Stimulated activated CD4-positive, alpha-beta T cell treated with anti-CD3 and anti-CD28 coated beads, Interleukin-4, amount 100 ng/mL, for 4 hours (primary cell): ENCODE measurements around the gene HEXA.
A peak's percentile ranks its signal among the peaks of the same experiment; 100 is the strongest.
"Not testable (repeated sequence)": the region's sequence is repeated elsewhere in the genome, so short reads cannot be mapped to it uniquely, and the experiment has no call there.

Experiments
- DNase-seq, 2 experiments: peaks; one replicate each; pipeline ENCODE4 v3.0.0-alpha.2; 2020

HEXA gene

DNA sequence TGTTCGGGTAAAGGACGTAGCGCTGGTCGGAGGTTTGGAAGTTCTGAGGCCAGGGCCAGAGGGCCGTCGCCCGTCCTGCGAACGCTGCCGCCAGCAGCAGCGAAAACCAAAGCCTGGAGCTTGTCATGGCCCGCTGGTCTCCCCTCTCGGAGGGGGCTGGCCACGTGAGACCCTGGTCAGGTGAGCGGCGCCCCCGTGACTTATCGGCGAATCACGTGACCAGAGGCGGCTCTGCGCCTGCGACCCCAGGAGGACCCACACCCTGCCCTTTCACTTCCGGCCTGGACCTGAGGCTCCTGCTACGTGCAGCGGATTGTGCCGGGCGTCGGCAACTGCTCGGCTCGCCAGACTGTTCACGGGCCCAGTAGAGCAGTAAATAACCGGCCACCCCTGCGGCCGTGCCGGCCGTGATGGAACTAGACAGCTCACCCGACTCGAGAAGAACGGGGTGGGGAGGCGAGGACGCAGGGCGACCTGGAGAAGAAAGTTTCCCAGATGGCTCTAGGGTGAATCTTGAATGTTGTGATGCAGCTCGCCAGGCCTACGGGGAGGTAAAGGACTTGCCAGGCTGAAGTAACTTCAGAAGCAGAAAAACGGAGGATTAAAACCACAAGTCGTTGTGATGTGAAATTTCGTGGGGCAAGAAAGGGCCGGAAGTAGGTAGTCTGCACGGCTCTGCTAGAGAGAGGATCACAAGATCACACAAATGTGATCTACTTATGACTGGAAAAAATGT, at the start of gene HEXA:
HEXA (minus strand) TSS at position 169 of the 736 bp plus-strand sequence; CDS start at position 127, 42 bp downstream.
- DNase-seq, result peak; percentile 86 to 98

DNA sequence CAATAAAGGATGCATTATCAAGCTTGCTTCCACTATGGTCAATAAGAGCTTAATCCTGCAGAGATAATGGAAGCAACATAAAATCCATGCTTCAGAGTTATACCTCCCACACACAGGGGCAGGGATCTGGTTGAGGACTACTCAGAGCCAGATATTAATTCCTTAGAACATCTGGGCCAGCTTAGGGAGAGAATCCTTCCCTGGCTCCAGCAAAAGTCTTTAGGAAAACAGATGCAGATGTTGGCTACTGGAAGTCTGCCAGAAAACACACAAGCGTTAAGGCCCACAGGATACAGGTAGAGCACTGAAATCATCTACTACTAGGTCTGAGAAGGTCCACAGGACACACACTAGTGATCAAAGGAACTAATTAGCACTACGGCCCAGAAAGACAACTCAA, 47.4 kb upstream of the HEXA start:
- DNase-seq, result no peak

DNA sequence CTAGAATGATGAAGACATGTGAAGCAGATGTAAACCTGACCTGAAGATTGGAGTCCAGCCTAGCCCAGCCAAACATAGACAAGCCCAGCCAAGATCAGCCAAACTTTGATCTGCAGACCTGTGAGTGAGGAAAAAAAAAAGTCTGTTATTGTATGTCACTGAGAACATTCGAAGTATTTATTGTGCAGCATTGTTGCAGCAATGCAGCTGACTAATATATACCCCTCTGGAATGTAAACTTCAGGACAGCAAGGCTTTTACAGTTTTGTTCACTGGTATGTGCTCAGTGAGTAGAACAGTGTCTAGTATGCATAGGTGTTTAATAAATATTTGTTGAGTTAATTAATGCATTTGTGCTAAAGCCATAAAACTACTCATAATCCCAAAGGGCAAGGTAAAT, 45.7 kb upstream of the HEXA start:
- DNase-seq, result no peak

DNA sequence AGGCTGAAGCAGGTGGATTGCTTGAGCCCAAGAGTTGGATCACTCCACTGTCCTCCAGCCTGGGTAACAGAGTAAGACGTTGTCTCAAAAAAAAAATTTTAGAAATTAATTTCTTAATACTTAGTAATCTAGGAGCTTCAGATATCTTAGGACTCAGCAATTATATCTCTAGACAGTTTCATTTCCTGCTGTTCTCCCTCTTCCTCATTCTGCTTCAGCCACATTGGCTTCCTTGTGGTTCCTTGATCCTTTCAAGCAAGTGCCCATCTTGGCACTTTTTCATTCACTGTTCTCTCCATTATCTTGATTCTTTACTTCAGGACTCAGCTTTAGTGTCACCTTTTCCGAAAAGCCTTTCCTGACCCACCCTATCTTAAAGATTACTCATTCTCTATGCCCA, 44.8 kb upstream of the HEXA start:
- DNase-seq, result no peak

DNA sequence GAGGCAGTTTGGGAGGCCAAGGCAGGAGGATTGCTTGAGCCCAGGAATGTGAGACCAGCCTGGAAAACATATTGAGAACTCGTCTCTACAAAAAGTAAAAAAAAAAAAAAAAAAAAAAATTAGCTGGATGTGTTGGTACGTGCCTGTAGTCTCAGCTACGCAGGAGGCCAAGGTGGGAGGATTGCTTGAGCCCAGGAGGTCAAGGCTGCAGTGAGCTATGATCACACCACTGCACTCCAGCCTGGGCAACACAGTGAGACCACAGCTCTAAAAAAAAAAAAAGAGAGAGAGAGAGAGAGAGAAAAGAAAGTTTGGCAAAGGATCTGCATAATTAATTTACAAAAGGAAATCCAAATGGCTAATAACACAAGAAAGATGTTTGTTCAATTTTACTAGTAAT, 44.0 kb upstream of the HEXA start:
- DNase-seq, result not testable (repeated sequence)

DNA sequence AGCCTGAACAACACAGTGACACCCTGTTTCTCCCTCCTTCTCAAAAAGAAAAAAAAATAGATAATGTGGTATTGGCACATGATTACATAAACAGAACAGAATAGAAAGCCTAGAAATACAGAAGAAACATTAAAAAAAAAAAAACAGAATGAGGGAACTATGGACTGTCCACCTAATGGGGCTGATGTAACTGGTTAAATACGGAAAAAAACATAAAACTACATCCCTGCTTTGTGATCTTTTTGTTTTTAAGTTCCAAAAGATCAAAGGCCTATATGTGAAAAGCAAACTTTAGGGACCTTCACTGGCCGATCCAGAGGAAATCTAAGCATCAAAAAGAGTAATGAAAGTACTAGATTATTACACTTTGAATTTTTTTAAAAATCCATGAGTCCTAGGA, 39.5 kb upstream of the HEXA start:
- DNase-seq, result no peak

DNA sequence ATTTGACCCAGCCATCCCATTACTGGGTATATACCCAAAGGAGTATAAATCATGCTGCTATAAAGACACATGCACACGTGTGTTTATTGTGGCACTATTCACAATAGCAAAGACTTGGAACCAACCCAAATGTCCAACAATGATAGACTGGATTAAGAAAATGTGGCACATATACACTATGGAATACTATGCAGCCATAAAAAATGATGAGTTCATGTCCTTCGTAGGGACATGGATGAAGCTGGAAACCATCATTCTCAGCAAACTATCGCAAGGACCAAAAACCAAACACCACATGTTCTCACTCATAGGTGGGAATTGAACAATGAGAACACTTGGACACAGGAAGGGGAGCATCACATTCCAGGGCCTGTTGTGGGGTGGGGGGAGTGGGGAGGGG, 37.5 kb upstream of the HEXA start:
- DNase-seq, result not testable (repeated sequence)

DNA sequence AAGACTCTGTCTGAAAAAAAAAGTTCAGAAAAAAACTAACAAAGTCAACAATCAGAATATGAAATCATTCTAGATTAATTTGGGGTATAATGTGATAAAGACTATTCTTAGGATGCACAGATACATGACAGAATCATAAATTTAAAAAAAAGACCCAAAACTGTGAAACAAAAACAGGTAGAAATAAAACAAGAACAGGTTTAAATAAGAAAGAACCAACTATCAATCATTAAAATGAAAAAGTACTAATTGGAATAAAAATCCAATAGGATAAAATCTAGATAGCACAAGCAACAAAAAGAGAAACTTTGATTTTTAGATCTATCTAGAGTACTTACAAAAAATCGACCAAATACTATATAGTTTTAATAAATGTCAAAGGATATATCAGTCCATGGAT, 35.7 kb upstream of the HEXA start:
- DNase-seq, result no peak

DNA sequence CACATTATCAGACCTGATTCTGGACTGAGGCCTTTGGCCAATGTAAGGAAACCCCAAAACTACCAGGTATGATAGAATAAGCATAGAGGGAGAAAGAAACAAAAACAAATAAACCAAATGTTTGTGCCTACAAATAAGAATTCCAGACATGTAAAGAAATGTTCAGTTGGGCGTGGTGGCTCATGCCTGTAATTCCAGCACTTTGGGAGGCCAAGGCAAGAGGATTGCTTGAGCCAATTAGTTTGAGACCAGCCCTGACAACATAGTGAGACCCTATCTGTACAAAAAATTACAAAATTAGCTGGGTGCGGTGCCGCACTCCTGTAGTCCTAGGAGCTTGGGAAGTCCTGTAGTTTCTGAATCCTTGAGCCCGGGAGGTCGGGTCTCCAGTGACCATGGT, 35.3 kb upstream of the HEXA start:
- no peak for DNase-seq

DNA sequence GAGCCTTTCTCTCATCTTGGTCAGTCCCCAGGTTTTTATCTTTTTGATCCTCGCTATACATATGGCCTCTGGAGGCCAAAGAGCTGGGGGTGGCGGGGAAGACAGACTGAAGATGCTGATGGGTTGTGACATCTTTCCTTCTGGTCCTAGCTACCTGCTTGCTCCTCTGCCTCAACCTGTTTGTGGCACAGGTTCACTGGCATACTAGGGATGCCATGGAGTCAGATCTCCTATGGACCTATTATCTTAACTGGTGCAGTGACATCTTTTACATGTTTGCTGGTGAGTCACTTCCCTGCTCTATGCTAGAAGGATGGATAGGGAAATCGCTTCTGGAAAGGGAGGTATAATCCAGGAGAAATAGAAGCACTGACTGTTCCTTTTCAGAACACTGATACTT, 31.1 kb upstream of the HEXA start:
- no peak for DNase-seq

DNA sequence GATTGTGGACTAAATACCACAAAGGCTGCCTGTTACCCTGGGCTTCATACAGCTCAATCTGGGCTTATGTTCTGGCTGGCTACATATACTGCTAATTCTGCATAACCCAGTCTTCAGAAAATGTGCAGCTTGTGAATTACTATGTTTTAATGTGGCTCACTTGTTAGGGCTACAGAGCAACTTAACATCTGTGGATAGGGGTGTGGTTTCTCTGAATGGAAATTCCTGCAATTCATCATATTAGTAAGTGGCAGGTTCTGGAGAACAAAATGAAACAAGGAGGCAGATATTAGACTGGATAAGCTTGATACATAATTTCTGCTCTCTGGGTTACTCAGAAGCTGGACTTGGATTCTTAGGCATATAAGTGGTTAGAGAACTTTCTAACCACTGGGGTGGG, 29.0 kb upstream of the HEXA start:
- no peak for DNase-seq

DNA sequence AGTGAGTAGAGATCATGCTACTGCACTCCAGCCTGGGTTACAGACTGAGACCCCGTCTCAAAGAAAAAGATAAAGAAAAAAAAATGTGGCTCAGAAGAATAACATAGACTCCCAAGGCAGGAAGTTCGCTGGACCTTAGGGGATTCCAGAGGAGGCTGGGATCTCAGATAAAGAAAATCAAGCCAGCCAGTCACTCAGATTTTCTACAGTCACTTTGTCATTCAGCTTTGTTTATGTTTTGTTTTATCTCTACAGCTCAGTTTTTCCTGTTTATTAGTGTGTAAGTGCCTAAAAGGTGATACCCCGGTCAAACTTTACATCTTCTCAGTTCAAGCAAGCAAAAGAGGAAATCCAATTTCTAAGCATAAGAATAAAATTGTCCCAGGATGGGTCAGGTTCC, 28.5 kb upstream of the HEXA start:
- DNase-seq, result no peak

DNA sequence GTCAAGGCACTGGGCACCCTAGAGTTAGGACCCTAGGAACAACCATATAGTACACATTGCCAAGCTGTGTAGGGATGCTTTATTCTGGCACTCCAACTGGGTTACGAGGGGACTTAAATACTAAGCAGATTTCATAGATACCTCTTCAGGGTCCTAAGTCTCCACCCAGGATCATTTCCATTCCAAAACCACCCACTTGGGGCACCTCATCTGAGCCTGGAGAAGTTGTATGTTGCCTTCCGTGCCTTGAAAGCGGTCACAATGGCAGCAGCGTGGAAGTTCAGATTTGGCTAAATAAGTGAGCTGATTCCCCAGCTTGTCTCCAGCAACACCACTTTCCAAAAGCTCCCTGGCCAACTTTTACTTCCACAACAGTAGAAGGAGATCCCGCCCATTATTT, 26.9 kb upstream of the HEXA start:
- DNase-seq, result no peak

DNA sequence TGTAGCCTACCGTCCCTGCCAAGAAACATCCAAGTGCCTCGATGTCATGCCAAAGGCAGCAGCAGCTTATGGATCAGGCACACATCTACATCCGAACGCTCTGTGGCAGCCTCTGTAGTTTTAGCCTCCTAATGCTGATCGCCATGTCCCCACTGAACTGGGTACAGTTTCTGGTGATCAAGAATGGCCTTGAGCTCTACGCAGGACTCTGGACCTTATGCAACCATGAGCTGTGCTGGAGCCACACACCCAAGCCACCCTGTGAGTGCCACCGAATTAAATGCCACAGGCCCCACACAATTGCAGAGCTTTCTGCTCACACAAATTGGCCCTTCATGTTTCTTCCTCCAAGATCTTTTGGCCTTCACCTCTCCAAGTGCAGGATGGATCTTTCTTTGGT, 22.8 kb upstream of the HEXA start:
- no peak for DNase-seq

DNA sequence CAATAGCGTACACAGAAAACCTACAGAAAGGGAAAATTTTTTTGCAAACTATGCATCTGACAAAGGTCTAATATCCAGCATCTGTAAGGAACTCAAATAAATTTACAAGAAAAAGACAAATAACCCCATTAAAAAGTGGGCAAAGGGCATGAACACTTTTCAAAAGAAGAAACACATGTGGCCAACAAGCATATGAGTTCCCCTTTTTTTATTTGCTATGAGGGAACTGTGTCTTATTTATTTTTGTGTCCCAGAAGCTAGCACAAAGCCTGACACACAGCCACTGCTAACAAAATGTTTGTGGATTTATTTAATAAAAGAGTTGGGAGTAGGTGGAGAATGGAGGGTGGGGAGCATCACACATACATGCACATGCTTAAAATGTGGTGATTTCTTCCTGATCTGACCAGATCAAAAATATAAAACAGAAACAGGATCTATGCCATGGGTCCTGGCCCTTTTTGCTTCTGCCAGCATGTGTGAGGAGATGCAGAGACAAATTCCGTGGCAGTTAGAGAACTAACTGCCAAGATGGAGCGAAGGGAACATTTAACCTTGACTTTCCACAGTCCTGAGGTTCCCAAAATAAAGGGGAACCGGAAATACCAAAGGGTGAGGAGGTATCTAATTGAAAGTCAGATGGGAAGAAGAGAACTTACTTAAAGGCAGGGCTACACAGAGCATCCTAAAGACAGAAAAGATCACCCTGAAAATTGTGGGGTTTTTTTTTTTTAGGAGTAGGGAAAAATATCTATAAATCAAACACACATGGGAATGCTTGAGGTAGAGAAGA, 22.2 kb upstream of the HEXA start, which contains the start of gene TMEM202:
TMEM202 (plus strand) TSS at position 510 of the 793 bp plus-strand sequence; CDS start at position 532, 22 bp downstream.
- DNase-seq, result no peak

DNA sequence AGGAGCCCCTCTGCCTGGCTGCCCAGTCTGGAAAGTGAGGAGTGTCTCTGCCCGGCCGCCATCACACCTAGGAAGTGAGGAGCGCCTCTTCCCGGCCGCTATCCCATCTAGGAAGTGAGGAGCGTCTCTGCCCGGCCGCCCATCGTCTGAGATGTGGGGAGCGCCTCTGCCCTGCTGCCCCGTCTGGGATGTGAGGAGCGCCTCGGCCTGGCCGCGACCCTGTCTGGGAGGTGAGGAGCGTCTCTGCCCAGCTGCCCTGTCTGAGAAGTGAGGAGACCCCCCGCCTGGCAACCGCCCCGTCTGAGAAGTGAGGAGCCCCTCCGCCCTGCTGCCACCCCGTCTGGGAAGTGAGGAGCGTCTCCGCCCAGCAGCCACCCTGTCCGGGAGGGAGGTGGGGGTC, 20.5 kb upstream of the HEXA start:
- DNase-seq, result not testable (repeated sequence)

DNA sequence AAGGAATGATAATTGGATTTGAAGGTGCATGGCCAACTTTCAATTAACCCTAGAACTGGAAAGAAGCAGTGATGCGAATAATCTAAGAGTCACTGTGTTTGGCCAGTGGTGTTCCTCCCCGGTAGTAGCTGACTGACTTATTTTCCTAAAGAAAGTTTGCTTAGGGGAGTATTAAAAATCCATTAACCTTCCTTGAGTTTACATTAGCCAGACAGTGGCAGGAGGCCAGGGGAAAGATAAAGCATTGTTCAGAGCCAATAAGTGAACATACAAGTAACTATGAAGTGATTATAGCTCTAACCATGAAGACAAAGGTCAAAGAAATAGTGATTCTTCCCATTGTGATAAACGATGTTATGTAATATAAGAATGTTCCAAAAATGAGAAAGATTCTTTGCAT, 13.4 kb upstream of the HEXA start:
- no peak for DNase-seq

DNA sequence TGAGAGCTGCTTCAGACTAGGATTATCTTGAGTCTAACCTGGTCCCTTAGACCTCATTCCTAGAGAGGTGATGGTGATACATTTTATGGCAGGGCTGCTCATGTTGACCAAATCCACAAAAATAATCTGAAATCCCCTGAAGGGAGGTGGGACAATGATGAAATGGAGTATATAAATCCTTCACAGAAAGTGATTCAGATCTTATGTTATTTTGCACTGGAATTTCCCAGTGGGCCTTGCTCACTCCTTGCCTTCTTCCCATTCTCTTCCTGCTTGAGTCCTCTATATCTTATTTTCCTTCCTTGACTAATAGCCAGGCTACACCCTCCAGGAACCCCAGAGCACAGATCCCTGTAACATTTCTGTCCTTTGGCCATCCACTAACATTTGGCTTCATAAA, 11.9 kb upstream of the HEXA start:
- no peak for DNase-seq

DNA sequence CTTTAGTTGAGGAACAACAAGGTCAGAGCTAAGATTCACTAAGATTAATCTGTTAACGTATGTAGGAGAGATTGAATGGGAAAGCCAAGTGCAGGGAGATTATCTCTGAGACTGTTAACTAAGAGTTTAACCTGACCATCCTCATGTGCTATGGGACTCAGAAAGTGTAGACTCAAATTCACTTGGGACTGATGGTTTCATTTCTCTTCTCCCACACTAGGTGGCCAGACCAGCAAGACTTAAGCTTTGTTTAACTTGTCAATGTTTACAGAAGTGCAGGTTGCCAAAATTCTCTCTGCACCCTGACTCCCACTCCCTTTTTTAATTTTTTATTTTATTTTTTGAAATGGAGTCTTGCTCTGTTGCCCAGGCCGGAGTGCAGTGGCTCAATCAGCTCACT, 6.3 kb upstream of the HEXA start:
- DNase-seq, result no peak

DNA sequence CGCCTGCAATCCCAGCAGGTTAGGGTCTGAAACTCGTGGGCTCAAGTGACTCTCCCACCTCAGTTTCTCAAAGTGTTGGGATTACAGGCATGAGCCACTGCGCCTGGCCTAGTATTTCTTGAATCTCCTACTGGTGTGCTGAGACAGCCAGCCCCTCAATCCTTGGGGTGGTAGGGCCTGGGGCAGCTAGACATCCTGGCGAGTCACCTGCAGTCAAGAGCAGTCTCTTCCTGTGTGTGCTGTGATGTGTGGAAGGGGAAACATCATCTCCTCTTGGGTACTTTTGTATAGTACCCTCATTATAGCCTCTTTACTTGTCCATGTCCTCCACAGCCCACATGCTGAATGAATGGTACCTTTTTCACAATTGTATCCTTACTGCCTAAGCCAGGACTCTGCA, 4.9 kb upstream of the HEXA start:
- DNase-seq, result no peak

DNA sequence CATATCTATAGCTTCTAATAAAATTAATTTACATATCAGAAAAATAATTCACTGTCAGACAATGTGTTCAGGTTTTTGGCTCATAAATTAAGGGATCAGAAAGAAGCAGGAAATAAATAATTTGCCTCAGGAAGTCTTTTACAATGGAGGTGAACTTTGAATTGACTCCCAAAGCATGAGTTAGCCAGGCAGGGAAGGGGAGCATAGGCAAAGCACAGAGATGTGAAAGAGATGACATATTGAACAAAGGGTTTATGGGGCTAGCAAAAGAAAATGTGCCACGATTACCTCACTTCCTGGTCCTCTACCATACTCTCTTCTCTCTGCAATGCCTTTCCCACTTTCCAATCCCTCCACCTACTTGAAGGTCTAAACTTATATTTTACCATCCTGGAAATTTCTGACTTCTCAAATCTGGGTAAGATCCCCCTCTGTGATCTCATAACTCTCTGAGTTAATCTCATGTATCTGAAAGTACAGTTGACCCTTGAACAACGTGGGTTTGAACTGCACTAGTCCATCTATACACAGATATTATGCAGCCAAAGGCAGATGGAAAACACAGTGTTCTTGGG, 4.1 kb upstream of the HEXA start:
- no peak for DNase-seq

DNA sequence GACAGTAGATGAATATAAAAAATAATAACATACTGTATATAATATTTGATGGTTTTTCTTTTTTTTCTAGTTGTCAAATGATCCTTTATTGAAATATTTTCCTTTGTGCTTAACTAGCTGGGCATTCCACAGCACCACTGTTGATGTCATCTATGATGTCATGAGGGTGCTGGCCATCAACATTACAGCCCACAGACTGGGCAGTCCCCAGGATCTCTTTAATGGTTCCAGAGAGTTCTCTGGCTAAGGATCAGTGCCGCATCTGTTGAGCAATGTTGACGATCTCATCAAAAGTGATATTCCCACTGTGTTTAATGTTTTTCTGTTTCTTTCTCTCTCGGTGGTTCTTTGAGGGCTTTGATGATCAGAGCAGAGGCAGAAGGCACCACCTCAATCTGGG, 3.3 kb upstream of the HEXA start:
- DNase-seq, result not testable (repeated sequence)

DNA sequence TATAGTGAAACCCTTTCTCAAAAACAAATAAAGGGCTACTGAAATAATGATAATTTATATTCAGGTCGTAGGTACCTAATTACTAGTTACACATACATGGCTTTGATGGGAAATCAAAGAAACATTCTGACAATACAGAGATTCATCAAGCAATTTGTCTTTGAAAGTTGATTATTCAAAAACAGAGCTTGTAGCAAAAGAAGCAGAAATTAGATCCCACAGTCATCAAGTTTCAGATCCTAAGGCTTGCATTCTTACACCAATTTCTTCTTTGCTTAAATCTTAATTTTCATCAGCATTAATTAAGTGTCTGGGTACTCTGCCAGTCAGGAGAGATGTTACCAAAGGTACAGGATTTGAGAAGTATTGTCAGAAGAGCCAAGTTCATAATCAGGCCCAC, 1.5 kb upstream of the HEXA start:
- DNase-seq, result no peak

DNA sequence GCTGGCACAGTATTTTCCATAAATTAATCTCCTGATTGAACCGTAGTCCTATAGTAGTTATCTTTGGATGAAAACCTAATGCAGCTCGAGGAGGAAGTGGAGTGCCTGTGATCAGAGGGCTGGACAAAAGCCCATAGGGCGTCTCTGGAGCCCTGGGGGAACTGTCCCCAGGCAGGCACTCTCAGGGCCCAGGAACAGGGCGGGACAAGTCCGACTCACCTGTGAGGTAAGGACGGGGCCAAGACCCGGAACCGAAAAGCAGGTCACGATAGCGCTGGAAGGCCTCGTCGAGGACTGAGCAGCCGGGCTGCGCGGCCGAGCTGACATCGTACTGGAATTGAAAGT, 341 bp downstream of the HEXA start:
- no peak for DNase-seq
